ENCODE measurements around the gene CD44.

DNA sequence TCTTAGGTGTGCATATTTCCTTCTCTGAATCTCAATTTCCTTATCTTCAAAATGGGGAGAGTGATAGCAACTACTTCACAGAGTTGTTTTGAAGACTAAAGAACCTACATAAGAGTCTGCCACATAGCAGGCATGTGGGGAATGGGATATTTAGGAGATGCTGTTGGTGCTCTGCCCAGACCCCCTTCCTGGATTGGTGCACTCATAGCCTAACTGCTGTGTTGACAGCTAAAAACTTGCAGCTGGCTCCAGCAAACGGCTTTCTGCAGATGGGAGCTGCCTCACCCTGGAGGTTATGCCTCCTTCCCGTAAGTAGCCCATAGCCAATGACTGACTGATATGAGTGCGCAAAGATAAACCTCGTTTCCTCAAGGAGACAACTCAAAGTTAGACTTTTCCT, 106.1 kb downstream of the CD44 start:
- TF ChIP-seq, protein P1, sequence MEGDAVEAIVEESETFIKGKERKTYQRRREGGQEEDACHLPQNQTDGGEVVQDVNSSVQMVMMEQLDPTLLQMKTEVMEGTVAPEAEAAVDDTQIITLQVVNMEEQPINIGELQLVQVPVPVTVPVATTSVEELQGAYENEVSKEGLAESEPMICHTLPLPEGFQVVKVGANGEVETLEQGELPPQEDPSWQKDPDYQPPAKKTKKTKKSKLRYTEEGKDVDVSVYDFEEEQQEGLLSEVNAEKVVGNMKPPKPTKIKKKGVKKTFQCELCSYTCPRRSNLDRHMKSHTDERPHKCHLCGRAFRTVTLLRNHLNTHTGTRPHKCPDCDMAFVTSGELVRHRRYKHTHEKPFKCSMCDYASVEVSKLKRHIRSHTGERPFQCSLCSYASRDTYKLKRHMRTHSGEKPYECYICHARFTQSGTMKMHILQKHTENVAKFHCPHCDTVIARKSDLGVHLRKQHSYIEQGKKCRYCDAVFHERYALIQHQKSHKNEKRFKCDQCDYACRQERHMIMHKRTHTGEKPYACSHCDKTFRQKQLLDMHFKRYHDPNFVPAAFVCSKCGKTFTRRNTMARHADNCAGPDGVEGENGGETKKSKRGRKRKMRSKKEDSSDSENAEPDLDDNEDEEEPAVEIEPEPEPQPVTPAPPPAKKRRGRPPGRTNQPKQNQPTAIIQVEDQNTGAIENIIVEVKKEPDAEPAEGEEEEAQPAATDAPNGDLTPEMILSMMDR (conservative IDR thresholded peaks at IDR 0.05 in 1 of 2, IDR thresholded peaks at IDR 0.05 in 1 of 2; ENCODE audit: extremely low read depth in 1 of 2, insufficient read depth in 1 of 2, low read depth in 1 of 2, low read length in 2 of 2), result no peak
- no peak for TF ChIP-seq EZH2 (IDR thresholded peaks at IDR 0.05; ENCODE audit: borderline replicate concordance, low read length)
